Measurements from ENCODE around the gene BECN2. TPM values are rescaled to one million over a fixed set of nuclear protein-coding genes. Genes with fewer than 3 reads are reported as not detected.

The BECN2 gene
- total RNA-seq, 1 experiment from 2014 or later, result not detected

DNA sequence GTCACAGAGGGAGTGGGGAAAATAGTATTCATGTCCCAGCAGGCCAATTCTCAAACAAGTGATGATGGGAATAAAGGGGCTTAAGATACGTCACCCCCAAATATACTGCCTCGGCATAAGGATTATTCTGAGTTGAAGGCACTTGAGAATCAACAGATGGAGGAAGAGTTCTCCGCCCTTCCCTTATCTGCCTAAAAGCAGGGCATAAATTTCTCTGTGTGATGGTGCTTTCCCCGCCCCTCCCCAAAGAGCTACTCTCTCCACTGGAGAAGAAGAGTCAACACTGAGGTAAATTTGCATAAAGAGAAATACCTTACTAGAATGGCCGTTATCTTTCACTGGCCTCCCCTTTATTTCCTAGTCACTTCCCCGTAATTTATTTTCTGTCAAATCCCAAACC lies 18.7 kb downstream of the BECN2 start:
- no peak overlapping the region for H4K91ac ChIP-seq (ENCODE audit: insufficient read length, low read depth, low read length)
- H3T11ph ChIP-seq (ENCODE audit: low read length), result no peak overlapping the region
- no peak overlapping the region for H3K23ac ChIP-seq (ENCODE audit: insufficient read length, low read depth, low read length)
- WGBS (ENCODE audit: extremely low coverage, insufficient read length, low lambda C conversion rate), result no CpG with 5 or more reads among the region's 6 CpGs
- Mint-ChIP-seq H3K9me3 (peaks cover 4 to 5% of the 10 kb centered on the region in 2 experiments), H3K36me3 (ENCODE audit: insufficient read depth in 1 of 3, low read depth in 3 of 3) (peaks cover 3 to 5% (median 4%) of the 10 kb centered on the region in 3 experiments), H3K27me3 (ENCODE audit: low read depth) (peaks cover 2% of the 10 kb centered on the region; the same call in 1 of the 2 replicates), H3K4me3 (no peak overlapping the region), H3K27ac (no peak overlapping the region), H3K4me1 (peaks cover 8 to 17% of the 10 kb centered on the region in 2 experiments)
- no peak overlapping the region for H4K8ac ChIP-seq (replicated peaks; ENCODE audit: insufficient read length, low read depth, low read length)
- H3K56ac ChIP-seq (ENCODE audit: insufficient read length, low read depth, low read length), result no peak overlapping the region
- no peak overlapping the region for H2BK120ac ChIP-seq (ENCODE audit: low read depth, low read length, poor library complexity, severe bottlenecking)
- no peak overlapping the region for H2BK15ac ChIP-seq (ENCODE audit: low read depth, low read length)
- no peak overlapping the region for H3K4ac ChIP-seq (ENCODE audit: low read depth, low read length)
- DNase-seq, result no peak
- no peak overlapping the region for H3K18ac ChIP-seq (ENCODE audit: insufficient read length, low read depth, low read length)
- no peak for TF ChIP-seq CTCF (conservative IDR thresholded peaks at IDR 0.05)
- H2BK5ac ChIP-seq (ENCODE audit: insufficient read length, low read length), result no peak overlapping the region
- H4K5ac ChIP-seq (ENCODE audit: insufficient read length, low read depth, low read length), result no peak overlapping the region
- no peak overlapping the region for H2AFZ ChIP-seq (ENCODE audit: low read length)
- no peak overlapping the region for H3K4me2 ChIP-seq (ENCODE audit: insufficient read depth, insufficient read length, low read length)
- no peaks in the 10 kb centered on the region for H4K20me1 ChIP-seq (ENCODE audit: control insufficient read depth, insufficient read depth, insufficient read length)
- no peaks in the 10 kb centered on the region for H3K79me1 ChIP-seq (ENCODE audit: insufficient read depth, low read depth, low read length, poor library complexity, severe bottlenecking)
- H3K9me3 ChIP-seq (ENCODE audit: control insufficient read depth, low read depth, low read length), result no peaks in the 10 kb centered on the region
- no peak overlapping the region for H3K27ac ChIP-seq (ENCODE audit: insufficient read length, low read depth, low read length)
- no peaks in the 10 kb centered on the region for H3K79me2 ChIP-seq (ENCODE audit: insufficient read depth, low read length)
- no peak overlapping the region for H3K14ac ChIP-seq (ENCODE audit: insufficient read depth, low read length)
- H3K23me2 ChIP-seq (ENCODE audit: insufficient read length, low read depth, low read length, poor library complexity, severe bottlenecking), result no peaks in the 10 kb centered on the region
- H3K27me3 ChIP-seq (ENCODE audit: insufficient read depth, low read length), result no peaks in the 10 kb centered on the region
- H2BK20ac ChIP-seq (ENCODE audit: low read depth, low read length, poor library complexity, severe bottlenecking), result no peak overlapping the region
- no peaks in the 10 kb centered on the region; the same call in 1 of the 2 replicates for H3K4me1 ChIP-seq (ENCODE audit: insufficient read depth, low read length)
- H2AK5ac ChIP-seq (ENCODE audit: insufficient read length, low read length), result no peak overlapping the region
- no peak overlapping the region for H2BK12ac ChIP-seq (ENCODE audit: insufficient read length, low read depth, low read length)
- no peak overlapping the region for H3K9ac ChIP-seq (ENCODE audit: extremely low read depth, insufficient read length, low read length)

All from H9 (cell line).